H1 (cell line): ENCODE measurements around the gene DUSP9. TPM values are rescaled to one million over a fixed set of nuclear protein-coding genes. Genes with fewer than 3 reads are reported as not detected.

ENCODE experiments used
- CHD7 ChIP-seq: fragments of 300-600 bp; sonication (generic); IDR thresholded peaks from 2 replicates; pipeline ENCODE4 v1.7.1; 2012; ENCODE audit warnings: low read length, moderate library complexity, mild to moderate bottlenecking, inconsistent platforms; ENCODE audit not compliant: insufficient replicate concordance
- CTBP2 ChIP-seq: IDR thresholded peaks from 2 replicates; pipeline ENCODE4 v1.7.0; 2011; ENCODE audit warnings: borderline replicate concordance, mild to moderate bottlenecking, moderate library complexity, mixed read lengths, low read length; ENCODE audit not compliant: insufficient read depth, insufficient read length
- EZH2 ChIP-seq: fragments of 200-600 bp; sonication (generic); IDR thresholded peaks from 2 replicates; pipeline ENCODE4 v1.7.1; 2012; ENCODE audit warnings: low read depth, mild to moderate bottlenecking, moderate library complexity, low read length, inconsistent platforms; ENCODE audit not compliant: severe bottlenecking
- HDAC2 ChIP-seq, 2 experiments: fragments of 300-600 bp in 1 of 2; sonication (generic) in 1 of 2; IDR thresholded peaks; 2 replicates each; pipeline ENCODE4 v1.6.1; 2011 to 2012; ENCODE audit warnings: low read depth in 2 of 2, low read length in 2 of 2, mild to moderate bottlenecking in 2 of 2, moderate library complexity in 2 of 2, borderline replicate concordance in 1 of 2, inconsistent platforms in 1 of 2
- TAF7 ChIP-seq: optimal IDR thresholded peaks from 2 replicates; pipeline ENCODE3; 2011; ENCODE audit warnings: low read depth, mild to moderate bottlenecking, inconsistent platforms, low read length, moderate library complexity, borderline replicate concordance
- ZNF274 ChIP-seq: IDR thresholded peaks from 2 replicates; pipeline ENCODE4 v1.7.0; 2012; ENCODE audit warnings: low read length, borderline replicate concordance; ENCODE audit errors: extremely low read depth
- polyA plus RNA-seq, 7 experiments: library from polyadenylated mRNA; depleted of rRNA in 3 of 7; stranded (reverse) in 5 of 7; unstranded in 2 of 7; fragments of >200 nt in 5 of 7; fragments of 200-250 nt in 2 of 7; gene quantifications; 1 replicate in 5 of 7; 2 replicates in 1 of 7; 4 replicates in 1 of 7; pipeline versions ENCODE4 v1.2.1 to v1.2.3, GENCODE V29; 2011 to 2013; ENCODE audit warnings: missing spikeins in 2 of 7, mixed read lengths in 2 of 7
- total RNA-seq: library from RNA; stranded (reverse); fragmentation: NEBNext Ultra II Directional; extraction: Animal tissue kit (Norgen Biotek cat#: 25700); gene quantifications from 2 replicates; pipeline ENCODE4 v1.2.1, GENCODE V29; 2021

The DUSP9 gene
- total and polyA plus RNA-seq, 2 of the 8 experiments (the other 6 are each of a cell fraction or from before 2014, with no cell fraction given), result 0.80 to 1.1 TPM

- no peak for TF ChIP-seq CHD7
- TF ChIP-seq TAF7, result no peak
- no peak for TF ChIP-seq HDAC2 (IDR thresholded peaks at IDR 0.05; ENCODE audit: borderline replicate concordance in 1 of 2, low read depth in 2 of 2, low read length in 2 of 2)
- TF ChIP-seq EZH2, result no peak
- no peak for TF ChIP-seq CTBP2
- no peak for TF ChIP-seq ZNF274
- TF ChIP-seq, all 59 proteins: peak for 0
Observed at GRCh38 chrX:153624196-153625091, 22.6 kb upstream of the DUSP9 start (continued).
